ENCODE data around the gene GATA2. TPM values are rescaled to one million over a fixed set of nuclear protein-coding genes. Genes with fewer than 3 reads are reported as not detected.

The GATA2 gene
- total and polyA plus RNA-seq, 2 donors (not counting 1 experiment from before 2014, with no cell fraction given), result 0.83 to 3.2 TPM

- peaks cover 14% of the 10 kb centered on the region for H3K27me3 ChIP-seq (ENCODE audit: control insufficient read depth, insufficient read depth, low read length)
- H3K4me3 ChIP-seq (replicated peaks in 1 of 4; ENCODE audit: control extremely low read depth in 1 of 4, insufficient read depth in 1 of 4, low read depth in 3 of 4, low read length in 4 of 4), result no peak overlapping the region
- no peak overlapping the region for H3K27ac ChIP-seq (ENCODE audit: insufficient read depth, low read length)
- H3K4me1 ChIP-seq (ENCODE audit: control insufficient read depth, extremely low read depth, insufficient read depth, low read length), result no peaks in the 10 kb centered on the region
- H4K20me1 ChIP-seq (ENCODE audit: control insufficient read depth, extremely low read depth, insufficient read depth, low read length), result no peaks in the 10 kb centered on the region
- no peaks in the 10 kb centered on the region for H3K79me2 ChIP-seq (ENCODE audit: control insufficient read depth, insufficient read depth, low read length)
- no peak for DNase-seq (ENCODE audit: low read depth in 2 of 2)
- TF ChIP-seq CTCF (conservative IDR thresholded peaks at IDR 0.05 in 1 of 2, IDR thresholded peaks at IDR 0.05 in 1 of 2; ENCODE audit: low read depth in 1 of 2, low read length in 2 of 2) (no peak), EZH2 (IDR thresholded peaks at IDR 0.05; ENCODE audit: low read length, missing control alignments) (no peak)
- no peak overlapping the region for H3K9ac ChIP-seq (ENCODE audit: insufficient read depth, low read length)
- H3K4me2 ChIP-seq (ENCODE audit: extremely low read depth, insufficient read depth, low read length), result no peak overlapping the region
- H3K36me3 ChIP-seq (ENCODE audit: control insufficient read depth, insufficient read depth, low read length), result no peaks in the 10 kb centered on the region
- no peak overlapping the region for H2AFZ ChIP-seq (ENCODE audit: low read length)
- no peaks in the 10 kb centered on the region for H3K9me3 ChIP-seq (ENCODE audit: control insufficient read depth, insufficient read depth, low read depth, low read length)
These were observed 28.8 kb downstream of the GATA2 start for GRCh38 chr3:128464188-128464587.

- Histone ChIP-seq H3K36me3 (ENCODE audit: control insufficient read depth, insufficient read depth, low read length) (no peaks in the 10 kb centered on the region), H3K4me1 (ENCODE audit: control insufficient read depth, extremely low read depth, insufficient read depth, low read length) (no peaks in the 10 kb centered on the region), H3K4me3 (replicated peaks in 1 of 4; ENCODE audit: control extremely low read depth in 1 of 4, insufficient read depth in 1 of 4, low read depth in 3 of 4, low read length in 4 of 4) (no peak overlapping the region), H3K9me3 (ENCODE audit: control insufficient read depth, insufficient read depth, low read depth, low read length) (no peaks in the 10 kb centered on the region), H3K9ac (ENCODE audit: insufficient read depth, low read length) (no peak overlapping the region), H3K79me2 (ENCODE audit: control insufficient read depth, insufficient read depth, low read length) (no peaks in the 10 kb centered on the region), H3K4me2 (ENCODE audit: extremely low read depth, insufficient read depth, low read length) (no peak overlapping the region), H3K27ac (ENCODE audit: insufficient read depth, low read length) (no peak overlapping the region), H2AFZ (ENCODE audit: low read length) (no peak overlapping the region), H4K20me1 (ENCODE audit: control insufficient read depth, extremely low read depth, insufficient read depth, low read length) (no peaks in the 10 kb centered on the region), H3K27me3 (ENCODE audit: control insufficient read depth, insufficient read depth, low read length) (peaks cover 10% of the 10 kb centered on the region)
- TF ChIP-seq CTCF (conservative IDR thresholded peaks at IDR 0.05 in 1 of 2, IDR thresholded peaks at IDR 0.05 in 1 of 2; ENCODE audit: low read depth in 1 of 2, low read length in 2 of 2), result no peak
- DNase-seq (ENCODE audit: low read depth in 2 of 2), result no peak
These were observed 29.2 kb downstream of the GATA2 start for GRCh38 chr3:128463771-128464170.

GRCh38 chr3:128463354-128463753, 29.6 kb downstream of the GATA2 start:
- H3K79me2 ChIP-seq (ENCODE audit: control insufficient read depth, insufficient read depth, low read length), result no peaks in the 10 kb centered on the region
- no peak overlapping the region for H3K27ac ChIP-seq (ENCODE audit: insufficient read depth, low read length)
- H3K4me2 ChIP-seq (ENCODE audit: extremely low read depth, insufficient read depth, low read length), result no peak overlapping the region
- no peaks in the 10 kb centered on the region for H4K20me1 ChIP-seq (ENCODE audit: control insufficient read depth, extremely low read depth, insufficient read depth, low read length)
- no peak overlapping the region for H2AFZ ChIP-seq (ENCODE audit: low read length)
- no peaks in the 10 kb centered on the region for H3K36me3 ChIP-seq (ENCODE audit: control insufficient read depth, insufficient read depth, low read length)
- no peak for TF ChIP-seq EZH2 (IDR thresholded peaks at IDR 0.05; ENCODE audit: low read length, missing control alignments)
- TF ChIP-seq CTCF (conservative IDR thresholded peaks at IDR 0.05 in 1 of 2, IDR thresholded peaks at IDR 0.05 in 1 of 2; ENCODE audit: low read depth in 1 of 2, low read length in 2 of 2), result no peak
- DNase-seq (ENCODE audit: low read depth in 2 of 2), result no peak
- H3K4me1 ChIP-seq (ENCODE audit: control insufficient read depth, extremely low read depth, insufficient read depth, low read length), result no peaks in the 10 kb centered on the region
- peaks cover 9% of the 10 kb centered on the region for H3K27me3 ChIP-seq (ENCODE audit: control insufficient read depth, insufficient read depth, low read length)
- H3K9ac ChIP-seq (ENCODE audit: insufficient read depth, low read length), result no peak overlapping the region
- H3K9me3 ChIP-seq (ENCODE audit: control insufficient read depth, insufficient read depth, low read depth, low read length), result no peaks in the 10 kb centered on the region
- no peak overlapping the region for H3K4me3 ChIP-seq (replicated peaks in 1 of 4; ENCODE audit: control extremely low read depth in 1 of 4, insufficient read depth in 1 of 4, low read depth in 3 of 4, low read length in 4 of 4)

All from fibroblast of lung (primary cell).